Liver (tissue), 9 donors: ENCODE data around the gene TCF21. TPM values are rescaled to one million over a fixed set of nuclear protein-coding genes. Genes with fewer than 3 reads are reported as not detected.

Source experiments
- DNase-seq: peaks from one replicate; pipeline ENCODE4 v3.0.0-alpha.2; 2017; ENCODE audit warnings: low spot score
- H3K27ac ChIP-seq, 2 donors: one replicate each; pipeline ENCODE4 v1.7.0; 2013; ENCODE audit warnings: inconsistent platforms in 2 of 2, low read length in 2 of 2, control low read depth in 1 of 2, low read depth in 1 of 2, mild to moderate bottlenecking in 1 of 2
- H3K27me3 ChIP-seq, 4 donors: one replicate each; pipeline versions ENCODE4 v1.6.1 to v1.7.0; 2013; ENCODE audit warnings: low read length in 3 of 4, inconsistent platforms in 1 of 4, mild to moderate bottlenecking in 1 of 4, moderate library complexity in 1 of 4; ENCODE audit not compliant: control insufficient read depth in 4 of 4, insufficient read depth in 4 of 4
- H3K36me3 ChIP-seq, 4 donors: one replicate each; pipeline versions ENCODE4 v1.6.1 to v1.7.0; 2013; ENCODE audit warnings: low read length in 3 of 4, mild to moderate bottlenecking in 3 of 4, low read depth in 1 of 4, moderate library complexity in 1 of 4; ENCODE audit not compliant: control insufficient read depth in 4 of 4, insufficient read depth in 3 of 4
- H3K4me1 ChIP-seq, 4 donors: one replicate each; pipeline versions ENCODE4 v1.6.1 to v1.7.0; 2013; ENCODE audit warnings: low read length in 3 of 4, mild to moderate bottlenecking in 3 of 4, moderate library complexity in 1 of 4; ENCODE audit not compliant: control insufficient read depth in 4 of 4, insufficient read depth in 4 of 4
- H3K4me3 ChIP-seq, 3 donors: one replicate each; pipeline versions ENCODE4 v1.6.1 to v1.7.0; 2013; ENCODE audit warnings: low read length in 3 of 3, control low read depth in 1 of 3, low read depth in 1 of 3, mild to moderate bottlenecking in 1 of 3
- H3K9ac ChIP-seq, 2 donors: one replicate each; pipeline ENCODE4 v1.7.0; 2013; ENCODE audit warnings: low read length in 2 of 2, mild to moderate bottlenecking in 2 of 2, moderate library complexity in 2 of 2, control low read depth in 1 of 2, low read depth in 1 of 2
- H3K9me3 ChIP-seq, 4 donors: one replicate each; pipeline versions ENCODE4 v1.6.1 to v1.7.0; 2013; ENCODE audit warnings: low read length in 3 of 4; ENCODE audit not compliant: control insufficient read depth in 4 of 4
- EGR1 ChIP-seq, 2 donors: IDR thresholded peaks; 2 replicates each; pipeline ENCODE4 v1.6.1; 2016 to 2018; ENCODE audit warnings: antibody characterized with exemption in 2 of 2, low read depth in 2 of 2
- FOXA1 ChIP-seq: IDR thresholded peaks from 2 replicates; pipeline ENCODE4 v1.6.1; 2016; ENCODE audit warnings: antibody characterized with exemption
- FOXA2 ChIP-seq: IDR thresholded peaks from 2 replicates; pipeline ENCODE4 v1.6.1; 2016; ENCODE audit warnings: antibody characterized with exemption
- HNF4A ChIP-seq, 2 donors: conservative IDR thresholded peaks; 2 replicates each; pipeline ENCODE4 v1.6.1; 2016; ENCODE audit warnings: antibody characterized with exemption in 2 of 2, mild to moderate bottlenecking in 2 of 2
- JUND ChIP-seq, 2 donors: IDR thresholded peaks; 2 replicates each; pipeline ENCODE4 v1.6.1; 2016; ENCODE audit warnings: antibody characterized with exemption in 2 of 2
- NR2F2 ChIP-seq: IDR thresholded peaks from 2 replicates; pipeline ENCODE4 v1.6.1; 2016; ENCODE audit warnings: antibody characterized with exemption
- RAD21 ChIP-seq, 2 donors: IDR thresholded peaks; 2 replicates each; pipeline ENCODE4 v1.6.1; 2016; ENCODE audit warnings: antibody characterized with exemption in 2 of 2, mild to moderate bottlenecking in 2 of 2
- RXRA ChIP-seq, 2 donors: IDR thresholded peaks; 2 replicates each; pipeline ENCODE4 v1.6.1; 2017 to 2018; ENCODE audit warnings: antibody characterized with exemption in 2 of 2, mild to moderate bottlenecking in 1 of 2
- SP1 ChIP-seq: IDR thresholded peaks from 2 replicates; pipeline ENCODE4 v1.6.1; 2018; ENCODE audit warnings: antibody characterized with exemption, mild to moderate bottlenecking
- TAF1 ChIP-seq: conservative IDR thresholded peaks from 2 replicates; pipeline ENCODE4 v1.6.1; 2016; ENCODE audit warnings: antibody characterized with exemption, mild to moderate bottlenecking
- YY1 ChIP-seq: IDR thresholded peaks from 2 replicates; pipeline ENCODE4 v1.6.1; 2016; ENCODE audit warnings: antibody characterized with exemption, mild to moderate bottlenecking
- WGBS: extraction: QIAGEN DNeasy Blood & Tissue Kit; methylation state at CpG from one replicate; pipeline ENCODE4 v1.1.7; 2013; 5-methylcytosine and 5-hydroxymethylcytosine counted together
- polyA plus RNA-seq, 2 donors: library from polyadenylated mRNA; stranded (reverse) in 1 of 2; unstranded in 1 of 2; fragments of 200-250 nt in 1 of 2; fragments of >200 nt in 1 of 2; fragmentation: Nextera tagmentation in 1 of 2; extraction: Ambion mirVana in 1 of 2; gene quantifications; one replicate each; pipeline versions ENCODE4 v1.2.1 to v1.2.3, GENCODE V29; 2013 to 2015
- total RNA-seq, 2 donors: library from RNA; depleted of rRNA; stranded (reverse); fragments of >200 nt; gene quantifications; one replicate each; pipeline ENCODE4 v1.2.3, GENCODE V29; 2014
- TF ChIP-seq, protein P1 (sequence below): IDR thresholded peaks from 2 replicates; pipeline ENCODE4 v1.6.1; 2016; ENCODE audit warnings: antibody characterized with exemption
- TF ChIP-seq, protein P2 (sequence below): IDR thresholded peaks from 2 replicates; pipeline ENCODE4 v1.6.1; 2016; ENCODE audit warnings: antibody characterized with exemption
- TF ChIP-seq, protein P3 (sequence below): IDR thresholded peaks from 2 replicates; pipeline ENCODE4 v1.6.1; 2016; ENCODE audit warnings: antibody characterized with exemption, mild to moderate bottlenecking
- TF ChIP-seq, protein P4 (sequence below): IDR thresholded peaks from 2 replicates; pipeline ENCODE4 v1.6.1; 2016; ENCODE audit warnings: antibody characterized with exemption
- TF ChIP-seq, protein P5 (sequence below): fragments of 150-350 bp; IDR thresholded peaks from 2 replicates; pipeline ENCODE4 v1.5.1; 2017; ENCODE audit warnings: improper control_type of control experiment, low read depth, low read length; ENCODE audit not compliant: missing input control
- donor health status: healthy.
- donor health status: healthy.
- donor health status: healthy.
- donor health status: healthy.
- donor health status: healthy.

The TCF21 gene
- total and polyA plus RNA-seq, 4 donors: 0.57 to 1.1 (median 0.85) TPM

DNA sequence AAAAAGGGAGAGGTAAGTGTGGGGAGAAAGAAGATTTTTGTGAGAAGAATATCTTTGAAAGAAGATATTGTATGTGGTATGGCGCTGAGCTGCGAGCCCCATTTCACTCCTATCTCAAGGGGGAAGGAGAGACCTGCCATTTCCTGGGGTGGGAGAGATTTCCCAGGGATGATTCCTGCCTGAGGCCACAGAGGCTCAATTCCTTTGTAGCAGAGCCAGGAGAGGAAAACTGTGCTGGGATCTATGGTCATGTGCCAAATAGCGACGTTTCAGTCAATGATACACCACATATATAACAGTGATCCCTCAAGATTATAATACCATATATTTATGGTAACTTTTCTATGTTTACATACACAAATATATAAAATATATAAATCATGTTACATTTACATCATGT, 28.9 kb downstream of the TCF21 start (continued):
- TF ChIP-seq, protein P1, sequence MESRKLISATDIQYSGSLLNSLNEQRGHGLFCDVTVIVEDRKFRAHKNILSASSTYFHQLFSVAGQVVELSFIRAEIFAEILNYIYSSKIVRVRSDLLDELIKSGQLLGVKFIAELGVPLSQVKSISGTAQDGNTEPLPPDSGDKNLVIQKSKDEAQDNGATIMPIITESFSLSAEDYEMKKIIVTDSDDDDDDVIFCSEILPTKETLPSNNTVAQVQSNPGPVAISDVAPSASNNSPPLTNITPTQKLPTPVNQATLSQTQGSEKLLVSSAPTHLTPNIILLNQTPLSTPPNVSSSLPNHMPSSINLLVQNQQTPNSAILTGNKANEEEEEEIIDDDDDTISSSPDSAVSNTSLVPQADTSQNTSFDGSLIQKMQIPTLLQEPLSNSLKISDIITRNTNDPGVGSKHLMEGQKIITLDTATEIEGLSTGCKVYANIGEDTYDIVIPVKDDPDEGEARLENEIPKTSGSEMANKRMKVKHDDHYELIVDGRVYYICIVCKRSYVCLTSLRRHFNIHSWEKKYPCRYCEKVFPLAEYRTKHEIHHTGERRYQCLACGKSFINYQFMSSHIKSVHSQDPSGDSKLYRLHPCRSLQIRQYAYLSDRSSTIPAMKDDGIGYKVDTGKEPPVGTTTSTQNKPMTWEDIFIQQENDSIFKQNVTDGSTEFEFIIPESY: no peak
- TF ChIP-seq SP1 (no peak), JUND (IDR thresholded peaks at IDR 0.05) (no peak), FOXA1 (no peak), EGR1 (IDR thresholded peaks at IDR 0.05; ENCODE audit: low read depth in 2 of 2) (no peak), RAD21 (IDR thresholded peaks at IDR 0.05) (no peak)
- TF ChIP-seq, protein P2, sequence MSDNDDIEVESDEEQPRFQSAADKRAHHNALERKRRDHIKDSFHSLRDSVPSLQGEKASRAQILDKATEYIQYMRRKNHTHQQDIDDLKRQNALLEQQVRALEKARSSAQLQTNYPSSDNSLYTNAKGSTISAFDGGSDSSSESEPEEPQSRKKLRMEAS: no peak

DNA sequence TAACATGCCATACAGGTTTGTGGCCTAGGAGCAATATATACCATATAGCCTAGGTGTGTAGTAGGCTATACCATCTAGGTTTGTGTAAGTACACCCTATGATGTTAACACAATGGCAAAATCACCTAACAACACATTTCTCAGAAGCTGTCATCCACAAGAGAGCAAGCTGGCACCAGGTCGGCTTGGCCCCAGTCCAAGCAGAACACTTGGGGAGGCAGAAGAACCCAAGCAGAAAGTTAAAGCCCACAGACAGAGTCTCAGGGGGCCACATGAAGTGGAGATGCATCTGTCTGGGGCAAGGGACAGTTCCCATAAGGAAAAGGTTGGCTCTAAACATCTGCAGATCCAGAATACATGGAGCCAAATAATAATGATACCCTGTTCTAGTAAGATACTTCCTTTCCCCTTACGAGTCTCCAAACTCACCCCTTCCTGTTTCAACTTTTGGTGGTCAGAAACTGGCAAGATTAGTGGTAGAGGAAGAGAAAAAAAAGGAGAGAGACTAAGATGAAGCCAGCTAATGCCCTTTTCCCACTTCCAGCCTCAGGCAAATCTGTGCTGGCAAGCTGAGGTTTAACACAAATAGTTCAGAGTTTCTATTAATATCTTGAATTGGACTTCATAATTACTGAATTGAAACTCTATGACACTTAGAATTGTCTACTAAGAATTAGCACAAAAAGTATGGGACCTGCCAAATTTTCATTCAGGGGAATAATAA, 29.5 kb downstream of the TCF21 start:
- no peak for DNase-seq
- no peak overlapping the region for H3K27ac ChIP-seq
- WGBS: 45% methylated on average over 2 of the region's 2 CpGs
- H3K4me3 ChIP-seq: no peak overlapping the region
- no peaks in the 10 kb centered on the region for H3K4me1 ChIP-seq
- TF ChIP-seq RXRA (IDR thresholded peaks at IDR 0.05): no peak
- no peak for TF ChIP-seq TAF1
- TF ChIP-seq, protein P2: no peak
- TF ChIP-seq, protein P3, sequence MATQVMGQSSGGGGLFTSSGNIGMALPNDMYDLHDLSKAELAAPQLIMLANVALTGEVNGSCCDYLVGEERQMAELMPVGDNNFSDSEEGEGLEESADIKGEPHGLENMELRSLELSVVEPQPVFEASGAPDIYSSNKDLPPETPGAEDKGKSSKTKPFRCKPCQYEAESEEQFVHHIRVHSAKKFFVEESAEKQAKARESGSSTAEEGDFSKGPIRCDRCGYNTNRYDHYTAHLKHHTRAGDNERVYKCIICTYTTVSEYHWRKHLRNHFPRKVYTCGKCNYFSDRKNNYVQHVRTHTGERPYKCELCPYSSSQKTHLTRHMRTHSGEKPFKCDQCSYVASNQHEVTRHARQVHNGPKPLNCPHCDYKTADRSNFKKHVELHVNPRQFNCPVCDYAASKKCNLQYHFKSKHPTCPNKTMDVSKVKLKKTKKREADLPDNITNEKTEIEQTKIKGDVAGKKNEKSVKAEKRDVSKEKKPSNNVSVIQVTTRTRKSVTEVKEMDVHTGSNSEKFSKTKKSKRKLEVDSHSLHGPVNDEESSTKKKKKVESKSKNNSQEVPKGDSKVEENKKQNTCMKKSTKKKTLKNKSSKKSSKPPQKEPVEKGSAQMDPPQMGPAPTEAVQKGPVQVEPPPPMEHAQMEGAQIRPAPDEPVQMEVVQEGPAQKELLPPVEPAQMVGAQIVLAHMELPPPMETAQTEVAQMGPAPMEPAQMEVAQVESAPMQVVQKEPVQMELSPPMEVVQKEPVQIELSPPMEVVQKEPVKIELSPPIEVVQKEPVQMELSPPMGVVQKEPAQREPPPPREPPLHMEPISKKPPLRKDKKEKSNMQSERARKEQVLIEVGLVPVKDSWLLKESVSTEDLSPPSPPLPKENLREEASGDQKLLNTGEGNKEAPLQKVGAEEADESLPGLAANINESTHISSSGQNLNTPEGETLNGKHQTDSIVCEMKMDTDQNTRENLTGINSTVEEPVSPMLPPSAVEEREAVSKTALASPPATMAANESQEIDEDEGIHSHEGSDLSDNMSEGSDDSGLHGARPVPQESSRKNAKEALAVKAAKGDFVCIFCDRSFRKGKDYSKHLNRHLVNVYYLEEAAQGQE: no peak
- H3K36me3 ChIP-seq: no peaks in the 10 kb centered on the region
- peaks cover 0 to 4% (median 1%) of the 10 kb centered on the region in 4 donors for H3K9me3 ChIP-seq
- H3K9ac ChIP-seq: no peak overlapping the region
- peaks cover 0 to 6% (median 0%) of the 10 kb centered on the region in 4 donors for H3K27me3 ChIP-seq

DNA sequence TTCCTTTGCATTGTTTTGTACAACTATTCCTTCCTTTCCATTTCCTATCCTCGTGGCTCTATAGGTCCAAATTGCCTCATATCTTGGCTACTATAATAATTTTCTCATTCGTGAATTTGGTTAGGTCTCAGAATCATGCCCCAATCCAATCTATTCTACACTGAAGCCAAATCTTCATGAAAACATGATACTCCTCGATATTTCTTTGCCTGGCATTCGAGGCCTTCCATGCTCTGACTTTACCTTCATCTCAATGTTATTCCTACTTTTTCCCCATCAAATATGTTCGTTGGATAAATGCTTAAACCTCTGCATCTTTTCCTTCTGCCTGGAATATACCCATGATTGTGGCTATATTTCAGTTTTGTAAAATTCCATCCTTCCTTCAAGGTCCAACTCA, 30.4 kb downstream of the TCF21 start:
- Histone ChIP-seq H3K4me3 (no peak overlapping the region), H3K9ac (no peak overlapping the region), H3K27ac (no peak overlapping the region), H3K27me3 (peaks cover 0 to 6% (median 0%) of the 10 kb centered on the region in 4 donors), H3K36me3 (no peaks in the 10 kb centered on the region), H3K4me1 (peaks cover 0 to 2% (median 0%) of the 10 kb centered on the region in 4 donors), H3K9me3 (no peaks in the 10 kb centered on the region)
- no peak for DNase-seq
- TF ChIP-seq, protein P4, sequence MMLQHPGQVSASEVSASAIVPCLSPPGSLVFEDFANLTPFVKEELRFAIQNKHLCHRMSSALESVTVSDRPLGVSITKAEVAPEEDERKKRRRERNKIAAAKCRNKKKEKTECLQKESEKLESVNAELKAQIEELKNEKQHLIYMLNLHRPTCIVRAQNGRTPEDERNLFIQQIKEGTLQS: no peak
- no peak for TF ChIP-seq NR2F2
- TF ChIP-seq, protein P5, sequence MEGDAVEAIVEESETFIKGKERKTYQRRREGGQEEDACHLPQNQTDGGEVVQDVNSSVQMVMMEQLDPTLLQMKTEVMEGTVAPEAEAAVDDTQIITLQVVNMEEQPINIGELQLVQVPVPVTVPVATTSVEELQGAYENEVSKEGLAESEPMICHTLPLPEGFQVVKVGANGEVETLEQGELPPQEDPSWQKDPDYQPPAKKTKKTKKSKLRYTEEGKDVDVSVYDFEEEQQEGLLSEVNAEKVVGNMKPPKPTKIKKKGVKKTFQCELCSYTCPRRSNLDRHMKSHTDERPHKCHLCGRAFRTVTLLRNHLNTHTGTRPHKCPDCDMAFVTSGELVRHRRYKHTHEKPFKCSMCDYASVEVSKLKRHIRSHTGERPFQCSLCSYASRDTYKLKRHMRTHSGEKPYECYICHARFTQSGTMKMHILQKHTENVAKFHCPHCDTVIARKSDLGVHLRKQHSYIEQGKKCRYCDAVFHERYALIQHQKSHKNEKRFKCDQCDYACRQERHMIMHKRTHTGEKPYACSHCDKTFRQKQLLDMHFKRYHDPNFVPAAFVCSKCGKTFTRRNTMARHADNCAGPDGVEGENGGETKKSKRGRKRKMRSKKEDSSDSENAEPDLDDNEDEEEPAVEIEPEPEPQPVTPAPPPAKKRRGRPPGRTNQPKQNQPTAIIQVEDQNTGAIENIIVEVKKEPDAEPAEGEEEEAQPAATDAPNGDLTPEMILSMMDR: no peak
- no peak for TF ChIP-seq RAD21 (IDR thresholded peaks at IDR 0.05)
- TF ChIP-seq RXRA (IDR thresholded peaks at IDR 0.05): no peak
- no peak for TF ChIP-seq FOXA1
- TF ChIP-seq, protein P2: no peak
- TF ChIP-seq TAF1: no peak
- no peak for TF ChIP-seq EGR1 (IDR thresholded peaks at IDR 0.05; ENCODE audit: low read depth in 2 of 2)
- no peak for TF ChIP-seq HNF4A (conservative IDR thresholded peaks at IDR 0.05)
- TF ChIP-seq YY1: no peak
- TF ChIP-seq FOXA2: no peak
- TF ChIP-seq, protein P3: no peak
- TF ChIP-seq SP1: no peak
- 67% methylated on average over 5 of the region's 5 CpGs for WGBS
